Osteoblast (primary cell): Measurements from ENCODE around the gene MKRN2. TPM values are rescaled to one million over a fixed set of nuclear protein-coding genes. Genes with fewer than 3 reads are reported as not detected.
A peak's percentile ranks its signal among the peaks of the same experiment; 100 is the strongest.

Experiments used
- DNase-seq: peaks from one replicate; pipeline ENCODE4 v3.0.0; 2011; ENCODE audit warnings: low spot score, mixed read lengths; ENCODE audit not compliant: insufficient read length; ENCODE audit errors: missing footprints
- H2AFZ ChIP-seq: 2 replicates; pipeline ENCODE4 v1.6.0; 2011; ENCODE audit warnings: mild to moderate bottlenecking, low read length
- H3K27ac ChIP-seq: 2 replicates; pipeline ENCODE4 v1.5.1; 2011; ENCODE audit warnings: mild to moderate bottlenecking, low read depth, low read length, moderate library complexity
- H3K27me3 ChIP-seq: 2 replicates; pipeline ENCODE4 v1.6.0; 2012; ENCODE audit warnings: mild to moderate bottlenecking, control low read depth, inconsistent platforms, low read length, moderate library complexity; ENCODE audit not compliant: insufficient read depth
- H3K36me3 ChIP-seq: 2 replicates; pipeline ENCODE4 v1.5.1; 2011; ENCODE audit warnings: mild to moderate bottlenecking, low read length, control low read depth, moderate library complexity; ENCODE audit not compliant: insufficient read depth
- H3K4me1 ChIP-seq: 2 replicates; pipeline ENCODE4 v1.5.1; 2011; ENCODE audit warnings: mild to moderate bottlenecking, low read length, control low read depth, moderate library complexity; ENCODE audit not compliant: insufficient read depth
- H3K4me2 ChIP-seq: 2 replicates; pipeline ENCODE4 v1.6.0; 2011; ENCODE audit warnings: mild to moderate bottlenecking, low read length; ENCODE audit not compliant: insufficient read depth
- H3K4me3 ChIP-seq: fragments of 200-600 bp; sonication (generic); 3 replicates; pipeline ENCODE4 v1.5.1; 2012; ENCODE audit warnings: mild to moderate bottlenecking, low read length, inconsistent platforms; ENCODE audit not compliant: insufficient read depth
- H3K79me2 ChIP-seq: 2 replicates; pipeline ENCODE4 v1.6.0; 2012; ENCODE audit warnings: mild to moderate bottlenecking, low read length, control low read depth, inconsistent platforms; ENCODE audit not compliant: insufficient read depth
- H3K9me3 ChIP-seq: 2 replicates; pipeline ENCODE4 v1.5.1; 2011; ENCODE audit warnings: low read depth, low read length, control low read depth
- H4K20me1 ChIP-seq: 2 replicates; pipeline ENCODE4 v1.6.0; 2012; ENCODE audit warnings: mild to moderate bottlenecking, low read length, control low read depth; ENCODE audit not compliant: insufficient read depth
- CTCF ChIP-seq: IDR thresholded peaks from 2 replicates; pipeline ENCODE4 v1.5.1; 2011; ENCODE audit warnings: mild to moderate bottlenecking, low read depth, low read length, moderate library complexity; ENCODE audit errors: extremely low read depth
- total RNA-seq: library from RNA; depleted of rRNA; stranded (reverse); fragments of >200 nt; gene quantifications from 2 replicates; pipeline ENCODE4 v1.2.3, GENCODE V29; 2012

Gene MKRN2
- total RNA-seq, 1 donor = 40.9 TPM

GRCh38 chr3:12585181-12585580 lies 28.3 kb downstream of the MKRN2 start:
- H3K36me3 ChIP-seq = peaks cover 78% of the 10 kb centered on the region
- H4K20me1 ChIP-seq = peaks cover 17% of the 10 kb centered on the region

GRCh38 chr3:12585970-12586369 lies 29.1 kb downstream of the MKRN2 start:
- Histone ChIP-seq H3K4me2 (no peak overlapping the region), H3K79me2 (peaks cover 10% of the 10 kb centered on the region), H3K27me3 (no peaks in the 10 kb centered on the region), H3K4me3 (no peak overlapping the region), H2AFZ (no peak overlapping the region), H3K27ac (no peak overlapping the region), H3K9me3 (no peaks in the 10 kb centered on the region), H3K4me1 (peaks cover 7% of the 10 kb centered on the region), H3K36me3 (peaks cover 85% of the 10 kb centered on the region), H4K20me1 (peaks cover 17% of the 10 kb centered on the region)
- no peak for TF ChIP-seq CTCF
- DNase-seq = no peak

More at GRCh38 chr3:12585181-12585580, 28.3 kb downstream of the MKRN2 start:
- Histone ChIP-seq H3K27ac (no peak overlapping the region), H3K4me1 (peaks cover 7% of the 10 kb centered on the region), H3K79me2 (peaks cover 10% of the 10 kb centered on the region), H3K27me3 (no peaks in the 10 kb centered on the region), H2AFZ (no peak overlapping the region), H3K4me3 (no peak overlapping the region), H3K4me2 (no peak overlapping the region), H3K9me3 (no peaks in the 10 kb centered on the region)
- no peak for DNase-seq
- no peak for TF ChIP-seq CTCF

- H3K27me3 ChIP-seq = no peaks in the 10 kb centered on the region
- peaks cover 86% of the 10 kb centered on the region for H3K36me3 ChIP-seq
- no peak overlapping the region for H2AFZ ChIP-seq
- H4K20me1 ChIP-seq = peaks cover 17% of the 10 kb centered on the region
- no peak overlapping the region for H3K27ac ChIP-seq
- no peaks in the 10 kb centered on the region for H3K9me3 ChIP-seq
- DNase-seq = no peak
- H3K4me2 ChIP-seq = no peak overlapping the region
- no peak overlapping the region for H3K4me3 ChIP-seq
- H3K79me2 ChIP-seq = peaks cover 8% of the 10 kb centered on the region
- peaks cover 7% of the 10 kb centered on the region for H3K4me1 ChIP-seq
- no peak for TF ChIP-seq CTCF
These were observed 29.5 kb downstream of the MKRN2 start for GRCh38 chr3:12586403-12586802.

GRCh38 chr3:12588039-12589009 lies 31.4 kb downstream of the MKRN2 start:
- DNase-seq = peak; percentile 76
- peaks cover 77% of the 10 kb centered on the region for H3K36me3 ChIP-seq

More at GRCh38 chr3:12588039-12589009, 31.4 kb downstream of the MKRN2 start:
- Histone ChIP-seq H3K79me2 (peaks cover 8% of the 10 kb centered on the region), H2AFZ (no peak overlapping the region), H3K9me3 (no peaks in the 10 kb centered on the region), H3K4me3 (no peak overlapping the region), H3K27me3 (no peaks in the 10 kb centered on the region), H4K20me1 (peaks cover 11% of the 10 kb centered on the region), H3K27ac (no peak overlapping the region), H3K4me2 (no peak overlapping the region), H3K4me1 (peaks cover 7% of the 10 kb centered on the region)
- TF ChIP-seq CTCF = no peak
